GM21528 (cell line): ENCODE data around the gene THPO.

Experiments
- ATAC-seq: cut with Tn5 transposase; IDR thresholded peaks from one replicate; pipeline ENCODE4 v1.9.1; 2021; ENCODE audit warnings: mild to moderate bottlenecking, moderate library complexity; ENCODE audit not compliant: unreplicated experiment, low FRiP score

The THPO gene

DNA sequence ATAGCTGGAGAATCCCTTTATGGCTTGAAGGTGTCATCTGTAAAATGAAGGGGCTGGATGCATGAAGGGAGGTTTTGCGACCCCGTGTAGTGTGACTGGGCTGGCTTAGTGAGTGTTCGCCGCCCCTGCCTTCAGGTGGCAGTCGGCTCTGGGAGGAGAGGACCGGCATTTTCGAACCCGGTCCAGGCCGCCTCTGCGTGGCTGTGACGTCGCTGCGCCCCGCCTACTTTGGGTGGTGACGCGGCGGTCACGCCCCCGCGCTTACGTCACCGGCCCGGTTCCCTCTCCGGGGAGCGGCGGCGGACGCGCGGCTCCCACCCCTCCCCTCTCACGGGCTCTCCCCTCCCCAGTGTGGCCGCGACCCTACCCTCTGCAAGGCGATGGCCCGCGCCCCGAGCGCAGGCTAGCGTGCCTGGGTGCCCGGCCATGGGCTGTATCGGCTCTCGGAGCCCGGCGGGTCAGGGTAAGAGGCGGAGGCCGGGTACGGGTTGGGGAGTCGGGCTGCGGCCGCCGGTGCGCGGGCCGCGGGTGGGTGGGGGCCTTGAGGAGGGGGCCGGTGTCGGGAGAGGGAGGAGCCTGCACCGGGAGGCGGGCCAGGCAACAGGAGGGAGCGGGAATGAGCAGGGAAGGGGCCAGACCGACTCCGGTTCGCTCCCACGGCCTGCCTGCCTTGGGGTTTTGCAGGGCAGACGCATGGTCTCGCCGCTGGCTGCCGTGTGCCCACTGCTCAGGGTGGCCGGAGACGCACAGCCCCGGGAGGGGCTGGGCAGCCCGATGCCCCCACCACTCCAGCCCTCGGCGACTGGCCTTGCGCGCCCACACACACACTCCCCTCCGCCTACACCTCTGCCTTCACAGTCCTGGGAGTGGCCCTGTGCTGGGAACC is 42.1 kb downstream of the THPO start:
- ATAC-seq, result peak; percentile 76

DNA sequence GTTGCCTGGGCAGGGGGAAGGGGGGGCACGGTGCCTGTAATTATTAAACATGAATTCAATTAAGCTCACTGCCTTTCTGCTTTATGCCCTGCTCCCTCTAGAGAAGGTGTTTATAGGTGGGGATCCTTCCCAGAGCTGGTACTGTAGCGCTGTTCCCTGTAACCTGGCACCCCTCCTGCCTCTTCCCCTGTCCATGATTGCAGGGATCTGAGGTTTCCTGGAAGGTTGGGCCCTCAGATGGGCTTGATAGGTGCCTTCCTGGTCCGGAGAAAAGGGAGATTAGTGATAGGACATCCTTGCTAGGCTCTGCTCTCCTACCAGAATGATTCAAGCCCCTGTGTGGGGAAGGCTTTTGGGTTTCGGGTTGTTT is 42.7 kb downstream of the THPO start:
- ATAC-seq, result no peak

DNA sequence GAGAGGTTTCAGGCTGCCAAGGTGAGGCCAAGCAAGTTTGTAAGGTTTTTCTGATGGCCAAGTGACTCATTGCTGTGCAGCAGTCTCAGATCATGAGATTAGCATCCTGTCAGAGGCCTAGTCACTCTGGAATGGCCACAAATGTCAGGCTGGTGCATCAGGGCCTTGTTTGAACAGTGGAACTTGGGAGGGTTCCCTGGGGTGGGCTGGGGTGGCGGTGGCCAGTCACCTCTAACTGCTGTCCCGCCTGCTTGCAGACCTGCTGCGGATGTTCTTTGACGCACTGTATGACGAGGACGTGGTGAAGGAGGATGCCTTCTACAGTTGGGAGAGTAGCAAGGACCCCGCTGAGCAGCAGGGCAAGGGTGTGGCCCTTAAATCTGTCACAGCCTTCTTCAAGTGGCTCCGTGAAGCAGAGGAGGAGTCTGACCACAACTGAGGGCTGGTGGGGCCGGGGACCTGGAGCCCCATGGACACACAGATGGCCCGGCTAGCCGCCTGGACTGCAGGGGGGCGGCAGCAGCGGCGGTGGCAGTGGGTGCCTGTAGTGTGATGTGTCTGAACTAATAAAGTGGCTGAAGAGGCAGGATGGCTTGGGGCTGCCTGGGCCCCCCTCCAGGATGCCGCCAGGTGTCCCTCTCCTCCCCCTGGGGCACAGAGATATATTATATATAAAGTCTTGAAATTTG is 43.4 kb downstream of the THPO start:
- no peak for ATAC-seq

DNA sequence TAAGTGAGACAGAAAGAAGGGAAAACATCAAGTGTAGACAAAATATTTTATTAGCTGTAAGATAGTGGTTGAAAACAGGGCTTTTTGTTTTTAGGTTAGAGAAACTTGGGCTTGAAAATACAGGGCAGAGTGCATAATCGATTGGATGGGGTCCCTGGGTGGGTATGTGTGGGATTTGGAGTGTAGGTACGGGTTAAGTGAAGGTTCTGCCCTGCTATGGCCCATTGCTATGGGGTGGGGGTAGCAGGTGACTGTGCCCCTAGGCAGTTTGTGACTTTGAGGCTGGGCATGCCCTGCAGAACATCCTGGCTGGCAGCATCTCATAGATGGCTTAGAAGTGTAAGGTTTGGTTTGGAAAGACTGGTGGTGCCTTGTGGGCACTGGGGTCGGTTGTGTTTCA is 44.3 kb downstream of the THPO start:
- ATAC-seq, result no peak

DNA sequence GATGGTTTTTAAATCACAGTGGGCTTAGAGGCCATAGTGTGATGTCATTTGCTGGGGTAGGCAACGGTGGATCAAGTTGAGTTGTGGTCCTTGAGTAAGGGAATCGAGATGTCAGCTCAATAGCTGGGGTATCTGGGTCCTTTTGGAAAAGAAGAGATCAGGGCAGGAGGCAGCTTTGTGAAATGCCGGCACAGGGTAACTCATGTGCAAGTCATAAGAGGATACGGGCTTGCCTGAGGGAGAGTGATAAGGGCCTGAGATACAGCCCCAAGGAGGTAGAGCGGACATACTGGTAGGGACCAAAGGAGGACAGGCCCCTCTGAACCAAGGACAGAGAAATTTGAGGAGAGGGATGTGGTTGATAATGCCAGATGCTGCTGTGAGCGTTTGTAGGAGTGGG is 44.8 kb downstream of the THPO start:
- ATAC-seq, result no peak

DNA sequence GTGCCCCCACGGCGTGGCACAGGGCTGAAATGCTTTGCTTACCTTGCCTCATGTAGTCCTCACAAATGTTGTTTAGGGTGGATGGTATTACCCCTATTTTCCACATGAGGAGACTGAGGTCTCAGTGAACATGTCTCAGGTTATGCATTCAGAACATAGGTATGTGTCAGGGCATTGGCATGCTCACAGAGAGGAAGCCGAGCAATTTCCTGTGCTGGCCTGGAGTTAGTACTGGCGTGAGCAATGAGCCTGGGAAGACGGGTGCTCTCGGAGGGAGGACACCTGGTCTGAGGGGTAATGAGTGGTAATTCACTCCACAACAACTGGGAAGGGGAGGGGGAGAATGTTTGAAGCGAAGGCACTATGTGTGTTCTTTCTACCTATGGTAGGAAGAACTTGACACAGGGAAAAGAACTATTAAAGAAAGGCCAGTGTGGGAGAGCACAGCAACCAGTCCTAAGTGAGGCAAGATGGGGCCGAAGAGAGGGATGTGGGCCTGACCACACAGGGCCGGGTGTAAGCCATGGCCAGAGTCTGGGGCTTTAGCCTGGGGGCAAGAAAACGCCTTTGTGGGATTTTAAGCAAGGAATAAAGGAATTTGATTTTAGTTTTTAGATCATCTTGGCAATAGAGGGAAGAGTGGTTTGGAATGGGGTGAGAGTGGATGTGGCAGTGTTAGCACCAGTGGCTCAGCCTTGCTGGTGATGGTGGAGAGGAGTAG is 45.5 kb downstream of the THPO start:
- ATAC-seq, result no peak

DNA sequence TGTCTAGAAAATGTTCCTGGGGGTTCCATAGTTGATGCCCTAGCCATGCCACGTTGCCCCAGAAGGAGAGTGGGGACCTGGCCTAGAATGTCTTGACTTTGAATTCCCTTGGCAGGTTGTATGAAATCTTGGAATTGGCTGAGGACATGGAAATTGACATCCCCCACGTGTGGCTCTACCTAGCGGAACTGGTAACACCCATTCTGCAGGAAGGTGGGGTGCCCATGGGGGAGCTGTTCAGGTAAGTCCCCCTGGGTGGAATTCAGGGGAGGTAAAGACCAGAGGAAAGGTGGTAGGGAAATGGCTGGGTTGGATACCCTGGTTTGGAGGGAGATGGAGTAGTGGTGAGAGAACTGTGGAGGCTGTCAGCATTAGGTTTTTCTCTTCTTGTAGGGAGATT is 49.5 kb downstream of the THPO start:
- ATAC-seq, result no peak

DNA sequence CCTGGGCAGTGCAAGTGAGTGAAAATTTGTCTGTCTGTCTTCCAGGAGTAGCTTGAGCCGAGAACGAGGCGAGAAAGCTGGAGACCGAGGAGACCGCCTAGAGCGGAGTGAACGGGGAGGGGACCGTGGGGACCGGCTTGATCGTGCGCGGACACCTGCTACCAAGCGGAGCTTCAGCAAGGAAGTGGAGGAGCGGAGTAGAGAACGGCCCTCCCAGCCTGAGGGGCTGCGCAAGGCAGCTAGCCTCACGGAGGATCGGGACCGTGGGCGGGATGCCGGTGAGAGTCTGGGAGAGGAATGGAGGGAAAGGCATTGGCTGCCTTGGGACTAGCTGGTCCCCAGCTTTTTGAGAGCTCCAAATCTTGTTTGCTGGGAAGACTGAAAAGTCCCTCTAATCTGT is 50.8 kb downstream of the THPO start:
- no peak for ATAC-seq

DNA sequence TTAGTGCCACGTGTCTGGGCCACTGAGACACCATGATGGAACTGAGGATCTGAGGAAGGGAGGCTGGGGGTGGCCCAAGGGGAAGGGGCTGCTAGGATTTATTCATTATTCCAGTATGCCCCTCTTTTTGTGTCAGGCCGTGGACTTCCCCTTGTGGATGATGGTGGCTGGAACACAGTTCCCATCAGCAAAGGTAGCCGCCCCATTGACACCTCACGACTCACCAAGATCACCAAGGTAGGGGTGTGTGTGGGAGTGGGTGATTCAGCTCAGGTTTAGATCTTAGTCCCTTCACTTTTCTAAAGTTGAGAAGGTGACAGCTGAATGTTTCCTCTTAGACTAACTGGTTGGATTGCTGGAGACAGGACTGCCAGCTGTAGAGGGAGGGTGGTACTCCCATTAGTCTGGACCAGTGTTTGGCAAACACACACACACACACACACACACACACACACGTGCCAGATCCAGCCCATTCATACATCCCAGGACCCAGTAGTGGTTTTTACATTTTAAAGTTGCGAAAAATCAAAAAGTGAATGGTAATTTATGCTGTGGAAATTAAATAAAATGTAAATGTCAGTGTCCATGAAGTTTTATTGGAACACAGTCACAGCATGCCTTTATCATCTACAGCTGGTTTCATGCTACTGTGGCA is 52.2 kb downstream of the THPO start:
- ATAC-seq, result no peak

DNA sequence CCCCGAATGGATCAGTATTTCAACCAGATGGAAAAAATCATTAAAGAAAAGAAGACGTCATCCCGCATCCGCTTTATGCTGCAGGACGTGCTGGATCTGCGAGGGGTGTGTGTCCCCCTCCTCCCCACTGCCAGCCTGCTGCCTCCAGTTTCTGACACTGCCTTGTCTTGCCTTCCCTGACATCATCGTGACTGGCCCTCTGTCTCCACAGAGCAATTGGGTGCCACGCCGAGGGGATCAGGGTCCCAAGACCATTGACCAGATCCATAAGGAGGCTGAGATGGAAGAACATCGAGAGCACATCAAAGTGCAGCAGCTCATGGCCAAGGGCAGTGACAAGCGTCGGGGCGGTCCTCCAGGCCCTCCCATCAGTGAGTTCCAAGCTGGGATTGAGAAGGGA is 52.7 kb downstream of the THPO start:
- no peak for ATAC-seq

DNA sequence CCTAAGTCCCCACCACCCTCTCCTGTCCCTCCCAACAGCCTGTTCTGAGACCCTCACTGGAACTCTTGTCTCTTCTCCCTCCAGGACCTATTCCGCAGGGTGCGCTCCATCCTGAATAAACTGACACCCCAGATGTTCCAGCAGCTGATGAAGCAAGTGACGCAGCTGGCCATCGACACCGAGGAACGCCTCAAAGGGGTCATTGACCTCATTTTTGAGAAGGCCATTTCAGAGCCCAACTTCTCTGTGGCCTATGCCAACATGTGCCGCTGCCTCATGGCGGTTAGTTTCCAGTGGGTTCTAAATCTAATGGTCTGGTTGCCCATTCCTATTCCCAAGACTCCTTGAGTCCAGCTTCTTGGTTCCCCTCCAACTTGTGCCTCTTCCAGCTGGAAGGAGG is 54.3 kb downstream of the THPO start:
- no peak for ATAC-seq

DNA sequence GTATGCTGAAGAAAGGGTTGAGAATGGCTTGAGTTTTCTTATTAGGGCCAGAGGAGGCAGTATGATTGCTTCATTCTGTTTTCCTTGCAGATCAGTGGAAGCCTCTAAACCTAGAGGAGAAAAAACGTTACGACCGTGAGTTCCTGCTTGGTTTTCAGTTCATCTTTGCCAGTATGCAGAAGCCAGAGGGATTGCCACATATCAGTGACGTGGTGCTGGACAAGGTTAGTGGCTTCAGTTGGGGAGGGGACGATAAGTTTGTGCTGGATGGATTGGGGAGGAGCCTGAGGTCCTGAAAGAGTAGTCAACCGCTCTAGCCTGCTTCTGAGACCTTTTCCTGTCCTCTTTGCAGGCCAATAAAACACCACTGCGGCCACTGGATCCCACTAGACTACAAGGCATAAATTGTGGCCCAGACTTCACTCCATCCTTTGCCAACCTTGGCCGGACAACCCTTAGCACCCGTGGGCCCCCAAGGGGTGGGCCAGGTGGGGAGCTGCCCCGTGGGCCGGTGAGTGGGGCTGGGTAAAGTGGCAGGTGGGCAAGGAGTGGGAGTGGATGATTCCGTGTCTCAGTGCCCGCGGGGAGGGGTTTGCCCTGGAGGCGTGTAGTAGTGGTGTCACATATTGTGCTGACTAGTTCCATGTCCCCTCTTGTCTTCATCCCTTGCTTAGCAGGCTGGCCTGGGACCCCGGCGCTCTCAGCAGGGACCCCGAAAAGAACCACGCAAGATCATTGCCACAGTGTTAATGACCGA is 55.1 kb downstream of the THPO start:
- ATAC-seq, result no peak
